GM18526 (cell line): ENCODE measurements around the gene PXDN.

Experiments used
- POLR2A ChIP-seq: IDR thresholded peaks from 3 replicates; pipeline ENCODE4 v1.6.1; 2011; ENCODE audit not compliant: insufficient read length; ENCODE audit errors: extremely low read depth

The PXDN gene

DNA sequence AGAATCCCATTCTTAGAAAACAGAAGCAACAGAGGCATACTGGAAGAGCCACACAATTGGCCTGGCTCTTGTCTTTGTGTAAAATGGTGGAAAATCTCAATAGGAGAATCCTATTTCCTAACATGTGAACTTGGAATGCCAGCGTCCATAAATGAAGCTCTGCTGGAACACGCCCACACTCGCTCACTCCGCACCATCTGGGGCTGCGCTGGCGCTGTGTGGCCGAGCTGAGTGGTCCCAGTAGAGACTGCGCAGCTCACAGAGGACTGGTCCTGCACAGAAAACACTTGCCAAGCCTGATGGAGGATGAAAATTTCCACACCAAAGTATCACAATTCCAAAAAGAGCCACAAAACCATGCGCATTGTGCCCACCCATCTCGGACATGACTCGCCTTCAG is 56.2 kb downstream of the PXDN start:
- no peak for TF ChIP-seq POLR2A

DNA sequence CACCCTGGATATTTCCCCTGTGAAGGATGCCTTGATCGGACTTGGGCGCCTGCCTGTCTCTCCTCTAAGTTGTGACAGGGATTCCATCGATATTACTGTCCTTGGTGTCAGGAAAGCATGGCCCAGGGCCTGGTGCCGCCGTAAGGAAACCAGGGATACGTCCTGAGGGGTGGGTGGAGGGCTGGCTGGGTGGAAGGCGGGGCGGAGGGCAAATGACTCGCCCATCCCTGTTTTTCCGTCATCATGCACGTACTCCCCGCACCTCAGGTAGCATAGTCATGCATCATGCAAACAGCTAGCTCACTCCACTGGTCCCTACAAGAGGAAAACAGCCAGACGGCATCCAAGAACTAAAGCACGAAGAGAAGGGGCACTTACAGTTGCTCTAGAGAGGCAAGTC is 57.1 kb downstream of the PXDN start:
- no peak for TF ChIP-seq POLR2A

DNA sequence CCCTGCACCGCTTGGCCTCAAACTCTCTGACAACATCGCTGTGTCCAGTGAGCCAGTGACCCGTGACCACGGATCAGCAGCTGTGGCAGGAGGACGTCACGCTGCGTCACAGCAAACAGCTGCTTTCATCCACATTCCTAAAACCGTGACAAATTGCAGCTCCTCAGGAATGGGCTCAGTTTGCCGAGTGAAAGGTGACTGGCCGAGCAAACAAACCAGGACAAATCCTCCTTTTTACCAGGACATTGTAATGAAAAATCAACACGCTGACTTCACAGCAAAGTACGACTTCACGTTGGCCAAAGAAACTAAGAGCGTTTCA is 57.6 kb downstream of the PXDN start:
- TF ChIP-seq POLR2A: no peak

DNA sequence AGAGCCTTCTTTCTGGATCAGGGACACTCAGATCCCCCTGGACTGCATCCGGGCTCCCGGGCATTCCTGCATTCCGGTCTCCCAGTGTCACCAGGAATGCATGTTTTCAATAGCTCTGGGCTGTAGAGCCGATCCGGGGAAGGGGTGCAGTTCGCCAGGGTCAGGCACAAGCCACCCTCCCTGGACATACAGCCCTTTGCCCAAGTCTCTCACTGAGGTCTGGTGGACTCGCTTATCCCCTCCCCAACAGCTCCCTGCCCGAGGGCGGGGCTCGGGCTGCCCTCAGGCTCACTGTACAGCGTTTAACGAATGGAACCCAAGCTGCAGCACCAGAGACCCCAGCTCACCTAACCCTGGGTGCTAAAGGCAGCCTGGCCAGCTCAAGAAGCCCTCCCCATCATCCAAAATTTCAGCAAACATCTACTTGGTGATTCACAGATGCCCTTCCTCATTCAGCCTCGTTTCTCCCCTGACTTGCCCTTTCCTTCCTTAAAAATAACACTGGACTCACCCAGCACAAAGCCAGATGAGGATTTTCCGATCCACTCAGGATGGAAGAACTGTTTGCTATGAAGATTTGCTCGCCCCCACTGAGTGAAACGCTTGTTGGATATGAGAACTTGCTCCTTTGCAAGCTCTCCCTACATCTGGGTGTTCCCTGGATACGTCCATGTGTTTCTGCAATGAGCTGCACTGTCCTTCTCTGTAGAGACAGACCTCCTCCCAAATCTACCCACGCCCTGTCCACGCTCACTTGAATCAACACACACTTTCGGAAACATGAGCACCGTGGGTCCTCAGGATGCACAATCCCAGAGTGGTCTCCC is 58.1 kb downstream of the PXDN start:
- no peak for TF ChIP-seq POLR2A

DNA sequence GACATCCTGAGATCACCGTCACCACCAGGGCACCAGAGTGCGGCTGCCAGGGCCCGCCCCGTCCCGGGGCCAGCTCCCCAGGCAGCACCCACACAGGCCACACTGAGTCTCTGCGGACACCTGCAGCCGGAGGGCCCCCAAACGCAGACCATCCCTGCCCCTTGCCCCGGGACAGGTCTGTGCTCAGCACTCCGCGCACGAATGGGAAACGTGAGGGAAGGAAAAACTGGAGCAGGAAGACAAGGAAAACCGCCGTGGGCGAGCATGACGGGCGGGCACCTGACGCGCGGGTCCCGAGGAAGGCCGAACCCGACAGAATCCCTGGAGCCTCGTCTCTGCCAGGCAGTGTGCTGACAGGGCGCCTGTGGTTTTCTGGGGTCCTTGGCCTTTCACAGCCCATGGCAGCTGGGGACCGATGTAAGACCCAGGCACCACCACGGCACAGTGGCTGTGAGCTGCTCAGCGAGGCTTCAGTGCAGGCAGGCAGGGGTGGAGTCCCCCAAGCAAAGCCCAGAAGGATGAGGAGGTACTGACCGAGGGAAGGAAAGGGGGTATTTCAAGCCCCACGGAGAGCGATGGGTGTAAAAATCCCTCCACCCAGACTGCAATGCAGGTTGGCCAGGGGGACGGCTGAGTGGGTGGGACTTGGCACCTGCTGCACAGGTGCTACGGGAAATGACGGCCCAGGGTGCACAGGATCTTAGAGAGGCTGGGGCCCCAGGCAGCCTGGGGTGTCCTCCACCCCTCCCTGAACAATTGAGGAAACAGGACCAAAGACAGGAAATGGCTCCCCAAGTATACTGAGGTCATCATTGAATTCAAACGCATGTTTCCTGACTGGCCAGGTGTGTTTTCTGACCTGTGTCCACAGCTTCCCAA is 59.0 kb downstream of the PXDN start:
- TF ChIP-seq POLR2A: no peak

DNA sequence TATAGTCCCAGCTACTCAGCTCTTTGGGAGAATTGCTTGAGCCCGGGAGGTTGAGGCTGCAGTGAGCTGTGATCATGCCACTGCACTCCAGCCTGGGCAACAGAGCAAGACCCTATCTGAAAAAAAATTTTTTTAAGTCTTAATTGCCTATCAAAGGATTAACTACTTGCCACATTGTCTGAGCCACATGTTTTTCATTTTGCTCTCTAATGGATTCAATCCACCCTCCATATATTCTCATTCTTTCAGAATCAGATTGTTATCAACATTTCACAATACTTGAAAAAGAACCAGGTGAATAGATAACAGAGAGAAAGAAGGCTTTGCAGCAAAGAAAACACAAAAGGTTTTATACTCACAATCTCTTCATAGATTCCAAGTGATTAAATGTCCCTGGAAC is 61.0 kb downstream of the PXDN start:
- no peak for TF ChIP-seq POLR2A

DNA sequence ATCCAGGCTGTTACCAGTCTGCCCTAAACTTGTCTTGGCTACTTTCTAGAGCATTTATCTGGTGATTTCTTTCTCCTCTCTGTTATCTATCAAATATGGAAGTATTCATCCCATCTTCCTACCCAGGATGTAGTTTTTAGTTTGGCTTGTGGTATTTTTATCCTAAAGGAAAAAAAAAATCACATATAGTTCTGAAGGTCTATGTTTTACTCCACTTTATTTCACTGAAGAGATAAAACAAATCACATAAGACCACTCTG is 62.2 kb downstream of the PXDN start:
- TF ChIP-seq POLR2A: no peak

DNA sequence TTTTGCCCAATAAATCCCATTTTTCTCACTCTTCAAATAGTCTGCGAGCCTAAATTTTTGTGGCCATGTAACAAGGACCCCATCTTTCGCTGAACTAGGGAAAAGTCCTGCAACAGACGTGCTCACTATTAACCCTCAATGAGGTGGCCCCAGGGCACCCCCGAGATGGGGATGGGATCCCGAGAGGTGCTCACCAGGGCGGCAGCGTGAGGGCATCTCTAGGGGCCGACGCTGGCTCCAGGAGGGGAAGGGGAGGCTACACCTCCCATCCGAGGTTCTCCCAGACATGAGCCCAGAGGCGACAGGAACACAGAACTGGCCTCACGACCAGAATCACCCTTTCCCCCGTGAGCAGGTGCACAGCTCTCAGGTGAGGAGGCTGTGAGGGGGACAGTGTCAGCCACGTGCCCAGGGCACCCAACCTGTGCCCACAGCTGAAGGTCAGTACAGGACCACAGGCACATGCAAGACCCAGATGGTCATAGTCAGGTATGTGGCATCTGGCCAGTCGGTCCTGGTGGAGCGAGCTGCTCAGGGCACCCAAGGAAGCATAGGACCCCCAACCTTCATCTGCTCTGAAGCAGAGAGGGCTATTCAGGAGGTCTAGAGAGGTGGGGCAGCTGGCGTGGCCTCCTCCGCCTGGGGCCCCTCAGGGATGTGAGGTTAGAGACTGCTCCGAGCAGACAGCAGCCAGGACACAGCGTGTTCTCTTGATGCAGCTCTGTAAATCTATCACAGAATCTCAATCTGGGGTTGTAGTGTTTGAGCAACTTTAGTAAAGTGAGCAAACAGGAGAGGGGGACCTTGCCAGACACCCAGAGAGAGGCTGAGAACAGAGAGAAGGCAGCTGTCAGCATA is 62.8 kb downstream of the PXDN start:
- no peak for TF ChIP-seq POLR2A

DNA sequence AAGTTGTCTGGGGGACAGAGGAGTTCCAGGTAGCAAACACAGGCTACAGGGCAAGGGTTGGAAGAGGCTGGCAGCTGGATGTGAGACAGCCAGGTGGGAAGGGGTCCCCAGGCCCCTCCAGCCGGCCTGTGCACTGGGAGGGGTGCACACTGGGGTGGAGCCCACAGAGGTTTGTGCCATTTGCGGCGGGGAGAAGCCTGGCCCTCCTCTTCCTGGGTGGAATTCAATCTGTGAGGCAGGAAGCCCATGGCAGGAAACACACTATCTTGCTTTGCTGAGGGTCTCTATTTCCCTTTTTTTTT is 63.3 kb downstream of the PXDN start:
- TF ChIP-seq POLR2A: no peak

DNA sequence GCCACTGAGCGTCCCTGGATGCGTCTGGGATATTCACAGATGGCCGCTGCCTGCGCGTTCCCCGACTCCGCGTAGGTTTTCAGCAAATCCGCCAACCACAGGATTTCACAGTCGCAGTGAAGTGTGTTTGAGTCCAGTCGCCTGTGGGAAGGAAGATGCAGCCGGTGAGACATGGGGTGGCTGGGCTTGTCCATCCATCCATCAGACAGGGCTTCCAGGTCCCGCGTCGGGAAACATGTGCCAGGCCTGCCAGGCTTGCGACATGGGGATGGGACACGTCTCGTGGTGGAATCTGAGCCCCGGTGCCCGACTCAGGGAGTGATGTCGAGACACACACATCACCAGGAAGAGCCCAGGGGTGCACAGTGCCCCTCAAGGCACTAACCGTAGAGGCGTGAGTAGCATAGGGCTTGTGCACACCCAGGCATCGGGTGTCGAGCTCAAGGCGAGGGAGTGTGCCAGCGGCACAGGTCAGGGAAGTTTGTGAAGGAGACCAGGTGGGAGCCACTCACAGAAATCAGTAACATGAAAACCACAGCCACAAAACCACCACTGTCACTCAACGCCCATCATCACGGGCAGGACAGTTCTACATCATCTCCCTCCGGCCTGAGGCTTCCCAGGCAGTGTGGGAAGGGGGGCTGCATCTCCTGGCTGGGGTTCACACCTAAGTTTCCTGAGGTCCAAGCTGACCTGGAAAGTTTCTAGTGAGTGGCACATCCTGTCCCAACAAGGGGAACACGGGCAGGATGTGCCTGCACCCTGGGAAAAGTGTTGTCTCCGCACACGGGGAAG is 63.9 kb downstream of the PXDN start:
- TF ChIP-seq POLR2A: no peak

DNA sequence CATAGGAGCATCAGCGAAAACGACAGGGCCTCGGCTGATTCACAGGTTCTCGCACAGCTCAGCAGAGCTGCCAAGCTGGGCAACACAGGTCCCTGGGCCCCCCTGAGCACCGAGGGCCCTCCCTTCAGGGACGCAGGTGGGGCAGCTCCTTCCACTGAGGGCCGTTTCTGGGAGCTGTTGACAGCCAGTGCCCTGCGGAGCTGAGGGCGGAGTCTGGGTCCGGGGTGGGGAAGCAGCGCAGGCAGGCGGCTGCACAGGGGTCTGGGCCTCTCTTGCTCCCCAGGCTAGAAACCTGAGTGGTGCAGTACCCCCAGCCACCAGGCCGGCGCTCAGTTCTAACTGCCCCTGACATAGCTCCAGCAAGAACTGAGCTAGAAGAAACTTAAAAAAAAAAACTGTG is 65.7 kb downstream of the PXDN start:
- no peak for TF ChIP-seq POLR2A

DNA sequence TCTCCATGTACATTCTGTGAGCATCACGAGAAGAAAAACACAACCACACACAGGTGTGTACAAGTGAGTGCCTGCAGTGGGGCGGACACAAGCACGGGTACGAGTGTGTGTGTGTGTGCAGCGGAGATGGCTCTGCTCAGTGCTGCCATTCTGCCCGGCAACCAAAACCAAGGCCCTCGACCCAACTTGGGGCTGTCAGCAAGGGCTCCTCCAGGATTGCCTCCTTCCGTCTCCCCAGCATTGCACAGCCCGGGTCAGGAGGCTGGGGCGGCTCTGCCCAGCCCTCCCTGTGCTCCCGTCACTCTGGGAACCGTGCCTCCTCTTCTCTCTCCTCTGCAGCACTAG is 66.5 kb downstream of the PXDN start:
- TF ChIP-seq POLR2A: no peak

DNA sequence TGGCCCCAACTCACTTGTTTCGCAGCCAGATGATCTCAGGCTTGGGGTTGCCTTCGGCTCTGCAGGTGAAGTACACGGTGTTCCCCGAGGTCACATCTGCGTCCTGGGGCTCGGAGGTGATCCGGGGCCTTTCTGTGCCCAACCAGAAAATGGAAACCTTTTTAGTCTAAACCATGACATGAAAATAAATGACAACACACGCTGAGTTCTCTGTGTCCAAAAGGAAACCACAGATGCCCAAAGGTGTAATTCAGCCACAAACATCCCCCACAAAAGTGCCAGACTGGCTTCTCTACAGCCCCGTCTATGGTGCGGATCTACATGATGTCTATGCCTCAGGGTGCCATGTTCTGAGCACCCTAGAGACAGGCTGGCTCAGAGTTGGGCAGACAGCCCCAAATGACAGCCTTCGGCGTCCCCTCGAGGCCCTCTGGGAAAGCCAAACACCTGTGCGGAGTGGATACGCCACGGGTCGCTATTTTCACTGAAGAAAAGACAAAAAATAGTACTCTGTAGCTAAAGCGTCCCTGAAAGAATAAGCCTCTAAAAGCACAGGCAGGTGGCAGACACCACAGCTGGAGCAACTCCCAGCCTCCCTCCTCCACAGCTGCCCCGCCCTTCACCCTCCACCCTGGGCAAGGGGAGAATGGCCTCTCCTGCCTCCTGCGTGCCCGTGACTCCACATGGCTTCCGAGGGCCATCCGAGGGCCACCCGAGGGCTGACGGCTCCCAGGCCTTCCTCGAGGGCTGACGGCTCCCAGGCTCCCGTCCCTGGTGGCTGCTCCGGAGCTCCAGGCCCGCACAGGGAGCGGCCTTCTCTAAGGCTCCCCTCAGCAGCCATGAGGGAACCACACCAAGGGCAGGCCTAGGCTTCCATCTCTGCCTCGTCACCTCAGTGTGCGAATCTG is 67.1 kb downstream of the PXDN start:
- no peak for TF ChIP-seq POLR2A
